Tibial nerve (tissue), 3 donors: Measurements from ENCODE around the gene CXCL8.

Experiments used
- POLR2A ChIP-seq, 2 donors: fragments of 450-650 bp; IDR thresholded peaks; one replicate each; pipeline ENCODE4 v1.6.1; 2017; ENCODE audit warnings: antibody characterized with exemption in 2 of 2, mild to moderate bottlenecking in 2 of 2, moderate library complexity in 2 of 2
- TF ChIP-seq, protein P1 (sequence below), 5 experiments: fragments of 200-600 bp in 3 of 5; fragments of 450-650 bp in 2 of 5; sonication (generic) in 3 of 5; IDR thresholded peaks; one replicate each; pipeline ENCODE4 v1.5.1; 2016 to 2019; ENCODE audit warnings: antibody characterized with exemption in 5 of 5, mild to moderate bottlenecking in 3 of 5, moderate library complexity in 2 of 5

DNA sequence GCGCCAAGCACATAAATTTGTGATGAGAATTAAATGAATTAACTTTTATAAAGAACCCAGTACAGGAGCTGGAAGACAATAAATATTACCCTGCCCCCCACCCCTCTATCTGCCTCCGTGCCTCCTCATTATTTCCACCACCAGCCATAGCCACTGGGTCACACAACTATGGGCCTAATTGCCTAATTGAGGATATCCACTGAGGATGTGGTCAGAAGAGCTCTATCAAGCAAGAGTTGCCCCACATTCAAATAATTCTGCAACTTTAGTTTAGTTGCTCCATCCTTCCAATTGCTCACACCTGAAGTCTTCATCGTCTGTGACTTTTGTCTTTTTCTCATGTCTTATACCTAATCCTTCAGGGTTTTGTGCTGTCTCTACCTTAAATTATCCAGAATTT, 9.5 kb upstream of the CXCL8 start:
- TF ChIP-seq POLR2A (IDR thresholded peaks at IDR 0.05), result no peak
- TF ChIP-seq, protein P1, sequence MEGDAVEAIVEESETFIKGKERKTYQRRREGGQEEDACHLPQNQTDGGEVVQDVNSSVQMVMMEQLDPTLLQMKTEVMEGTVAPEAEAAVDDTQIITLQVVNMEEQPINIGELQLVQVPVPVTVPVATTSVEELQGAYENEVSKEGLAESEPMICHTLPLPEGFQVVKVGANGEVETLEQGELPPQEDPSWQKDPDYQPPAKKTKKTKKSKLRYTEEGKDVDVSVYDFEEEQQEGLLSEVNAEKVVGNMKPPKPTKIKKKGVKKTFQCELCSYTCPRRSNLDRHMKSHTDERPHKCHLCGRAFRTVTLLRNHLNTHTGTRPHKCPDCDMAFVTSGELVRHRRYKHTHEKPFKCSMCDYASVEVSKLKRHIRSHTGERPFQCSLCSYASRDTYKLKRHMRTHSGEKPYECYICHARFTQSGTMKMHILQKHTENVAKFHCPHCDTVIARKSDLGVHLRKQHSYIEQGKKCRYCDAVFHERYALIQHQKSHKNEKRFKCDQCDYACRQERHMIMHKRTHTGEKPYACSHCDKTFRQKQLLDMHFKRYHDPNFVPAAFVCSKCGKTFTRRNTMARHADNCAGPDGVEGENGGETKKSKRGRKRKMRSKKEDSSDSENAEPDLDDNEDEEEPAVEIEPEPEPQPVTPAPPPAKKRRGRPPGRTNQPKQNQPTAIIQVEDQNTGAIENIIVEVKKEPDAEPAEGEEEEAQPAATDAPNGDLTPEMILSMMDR (IDR thresholded peaks at IDR 0.05), result no peak
